ENCODE measurements around the gene KRT10.
A peak's percentile ranks its signal among the peaks of the same experiment; 100 is the strongest.

KRT10 gene

DNA sequence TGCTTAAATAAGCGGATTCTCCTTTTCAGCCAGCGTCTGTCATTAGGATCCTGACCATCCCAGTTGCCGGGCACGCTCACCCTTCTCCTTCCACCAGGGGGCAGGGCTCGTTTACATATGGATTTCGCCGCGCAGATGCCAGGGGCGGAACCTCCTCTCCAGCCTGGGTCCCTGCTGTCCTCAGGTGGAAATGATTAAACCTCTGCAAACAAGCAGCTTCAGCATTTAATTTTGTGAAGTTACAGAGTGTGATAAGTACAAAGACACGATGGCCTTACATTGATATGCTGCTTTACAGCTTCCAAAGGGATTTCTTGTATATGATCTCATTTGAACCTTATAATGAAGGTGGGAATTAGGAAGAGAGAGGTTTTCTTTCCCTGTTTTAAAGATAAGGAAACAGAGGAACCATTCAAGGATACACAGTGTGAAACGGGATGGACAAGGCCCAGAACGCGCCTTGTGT lies 18.8 kb downstream of the KRT10 start:
- no peak for FAIRE-seq

DNA sequence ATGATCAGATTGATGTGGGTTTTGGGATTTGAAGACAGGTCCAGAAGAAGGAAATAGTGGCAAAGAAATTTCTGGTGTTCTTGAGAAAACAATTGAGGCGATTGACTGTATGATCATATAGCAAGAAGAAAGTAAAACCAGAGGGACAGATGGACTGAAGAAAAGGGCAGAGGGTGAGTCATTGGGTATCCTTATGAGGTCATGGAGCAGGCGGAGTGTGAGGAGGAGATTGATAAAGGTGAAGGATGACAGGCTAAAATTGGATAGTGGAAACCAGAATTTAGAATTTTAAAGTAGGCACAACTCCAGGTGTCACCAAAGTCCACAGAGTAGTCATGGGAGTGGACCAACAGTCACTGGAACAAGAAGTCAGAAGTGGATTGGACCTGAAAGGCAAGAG lies 21.3 kb downstream of the KRT10 start:
- no peak for FAIRE-seq

DNA sequence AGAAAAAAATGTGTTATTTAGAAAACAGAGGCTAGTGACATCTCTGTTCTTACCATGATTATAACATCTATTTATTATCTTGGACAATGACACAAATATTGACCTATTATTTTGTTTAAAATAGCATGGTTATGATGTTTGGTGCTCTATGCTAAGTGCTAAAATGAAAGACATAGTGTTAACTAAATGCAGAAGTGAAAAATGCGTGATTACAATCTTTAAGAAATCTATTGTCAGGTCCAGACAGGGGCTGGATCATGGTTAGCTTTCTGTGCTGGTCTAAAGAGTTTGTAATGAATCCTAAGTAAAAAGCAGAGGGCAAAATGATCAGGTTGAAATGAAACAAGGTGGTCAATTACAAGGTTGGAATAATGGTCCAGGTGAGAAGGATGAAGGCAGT lies 22.0 kb downstream of the KRT10 start:
- FAIRE-seq, result no peak

DNA sequence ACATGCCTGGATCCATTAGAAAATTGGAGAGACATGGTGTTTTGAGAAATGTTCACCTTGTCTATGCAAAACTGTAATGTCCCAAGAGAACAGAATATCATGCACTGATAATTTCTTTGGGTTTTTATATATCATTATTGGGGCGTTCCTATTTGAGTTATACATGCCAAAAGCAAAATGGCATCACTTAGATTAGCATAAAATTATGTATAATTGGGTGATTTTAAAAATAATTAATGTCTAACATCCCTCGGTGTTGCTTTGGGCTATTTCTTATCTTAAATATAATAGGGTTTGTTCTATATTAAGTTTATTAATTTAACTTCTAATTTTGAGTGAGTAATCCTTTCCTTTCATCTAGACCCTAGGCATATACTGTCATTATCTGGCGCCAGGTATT lies 22.6 kb downstream of the KRT10 start, which contains the start of gene KRT28:
KRT28 (minus strand) TSS at position 101 of the 400 bp plus-strand sequence; CDS start at position 35, 66 bp downstream.
- no peak for FAIRE-seq

DNA sequence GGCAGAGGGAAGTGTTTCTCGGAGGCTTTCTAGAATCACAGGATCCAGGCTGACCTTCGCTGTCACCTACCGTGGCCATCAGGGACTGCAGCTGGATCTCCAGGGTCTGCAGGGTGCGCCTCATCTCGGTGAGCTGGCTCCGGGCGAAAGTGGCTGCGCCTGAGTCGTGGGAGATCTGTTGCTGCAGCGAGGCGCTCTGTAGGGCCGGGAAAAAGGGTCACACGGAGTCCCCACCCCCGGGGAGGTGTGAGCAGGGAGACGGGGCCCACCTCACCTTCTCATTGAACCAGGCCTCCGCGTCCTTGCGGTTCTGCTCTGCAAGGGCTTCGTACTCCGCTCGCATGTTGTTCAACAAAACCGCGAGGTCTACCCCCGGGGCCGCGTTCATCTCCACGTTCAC lies 25.6 kb downstream of the KRT10 start:
- FAIRE-seq, result no peak

DNA sequence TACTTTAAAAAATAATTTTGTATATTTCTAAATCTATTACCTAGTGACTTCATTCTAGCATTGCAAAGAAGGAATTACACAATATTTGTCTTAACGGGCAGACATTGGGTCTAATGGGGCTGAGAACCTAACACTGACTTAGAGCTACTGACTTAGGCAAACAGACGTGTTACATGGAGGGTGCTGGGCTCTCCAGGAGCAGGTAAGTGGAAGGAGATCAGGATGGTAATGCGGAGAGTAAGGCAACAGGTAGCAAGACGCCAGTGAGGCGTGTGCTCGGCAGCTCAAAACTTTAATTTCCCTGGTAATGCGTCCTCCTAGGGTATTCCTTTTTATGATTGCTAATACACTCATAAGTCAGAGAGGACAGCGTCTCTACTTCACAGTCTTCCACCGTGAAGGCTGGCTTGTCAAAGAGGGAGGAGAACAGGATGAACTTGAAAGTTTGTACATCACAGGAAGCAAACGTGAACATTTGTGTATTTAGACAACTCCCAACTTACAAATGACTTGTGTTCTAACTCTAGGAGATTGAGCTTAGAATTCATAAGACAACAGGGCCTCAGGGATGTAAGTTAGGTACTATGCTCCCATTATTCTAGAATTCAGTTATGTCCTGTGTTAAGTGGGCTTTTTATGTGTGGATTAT lies 27.3 kb downstream of the KRT10 start:
- FAIRE-seq, result no peak

DNA sequence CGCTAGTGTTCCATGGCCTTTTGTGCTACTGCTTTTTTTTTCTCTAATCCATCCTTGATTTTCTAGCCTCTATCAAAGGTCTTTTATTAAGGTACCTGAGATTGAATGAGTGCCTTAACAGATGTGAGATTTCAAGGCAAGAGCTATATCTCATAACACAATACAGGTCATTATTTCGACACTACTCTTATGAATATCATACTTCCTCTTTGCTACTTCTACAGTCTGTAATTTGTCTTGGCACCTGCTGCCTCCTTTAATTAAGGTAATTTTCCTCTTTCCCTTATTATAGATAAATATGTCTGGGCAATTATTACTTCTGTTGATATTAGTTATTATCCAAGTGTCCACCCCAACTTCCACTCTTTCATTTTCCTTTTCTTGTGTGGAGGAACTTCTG lies 27.9 kb downstream of the KRT10 start:
- FAIRE-seq, result no peak

DNA sequence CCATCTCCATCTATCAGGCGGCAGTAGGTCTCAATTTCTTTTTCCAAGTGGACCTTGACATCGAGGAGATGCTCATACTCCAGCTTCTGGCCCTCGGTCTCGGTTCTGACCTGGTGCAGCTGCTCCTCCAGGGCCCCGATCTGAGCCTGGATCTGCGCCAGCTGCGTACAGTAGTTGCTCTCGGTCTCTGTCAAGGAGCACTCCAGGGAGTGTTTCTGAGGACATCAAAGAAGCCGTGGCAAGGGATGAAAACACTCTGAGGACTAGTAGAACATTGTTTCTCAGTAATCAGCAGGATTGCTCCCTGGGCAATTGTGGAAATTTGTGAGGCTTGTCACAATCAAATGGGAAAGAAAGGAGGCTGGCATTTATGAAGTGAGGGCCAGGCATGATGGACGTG lies 28.6 kb downstream of the KRT10 start:
- no peak for FAIRE-seq

DNA sequence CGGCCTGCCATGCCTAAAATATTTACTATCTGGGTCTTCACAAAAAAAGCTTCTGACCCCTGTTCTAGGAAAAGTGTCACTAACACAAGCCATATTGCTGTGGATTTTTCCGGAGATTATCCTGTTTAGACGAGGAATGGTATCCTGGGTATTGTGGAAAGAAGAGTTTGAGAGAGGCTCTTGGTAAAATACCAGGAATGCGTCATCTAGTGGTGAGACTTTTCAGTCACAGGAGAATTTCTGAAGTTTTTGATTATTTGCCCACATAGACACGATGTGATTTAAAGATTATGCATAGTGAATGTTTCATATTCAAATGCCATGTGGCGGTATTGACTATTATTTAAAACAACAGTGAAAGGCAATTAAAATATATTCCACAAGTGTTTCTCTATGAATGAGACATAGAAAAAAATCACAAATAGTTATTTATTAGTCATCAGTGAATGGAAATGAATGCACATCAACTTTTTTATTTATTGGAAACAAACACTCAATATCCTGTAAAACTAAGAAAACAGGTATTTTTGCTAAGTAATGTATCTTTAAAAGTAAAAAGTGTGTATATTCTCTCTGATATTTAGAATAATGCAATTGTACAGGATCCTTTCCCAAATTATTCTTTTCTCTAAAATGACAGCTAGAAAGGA lies 30.5 kb downstream of the KRT10 start:
- peak; percentile 75 for FAIRE-seq

DNA sequence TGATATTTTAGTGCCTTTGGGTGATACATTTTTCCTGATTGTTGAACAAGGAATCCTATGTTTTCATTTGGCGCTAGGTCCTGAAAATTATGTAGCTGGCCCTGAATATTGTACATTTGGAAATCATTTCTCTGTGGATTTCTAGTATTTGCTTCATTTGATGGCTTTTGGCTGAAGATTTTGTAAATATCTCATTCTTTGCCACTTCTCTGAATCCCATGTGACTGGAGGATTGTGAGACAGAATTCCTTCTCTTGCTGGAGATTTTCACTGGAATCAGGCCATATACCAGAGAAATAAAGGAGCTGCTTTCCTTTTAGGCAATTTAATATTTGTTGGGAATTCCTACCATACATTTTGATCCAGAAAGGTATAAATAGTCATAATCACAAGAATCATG lies 31.3 kb downstream of the KRT10 start:
- FAIRE-seq, result no peak

DNA sequence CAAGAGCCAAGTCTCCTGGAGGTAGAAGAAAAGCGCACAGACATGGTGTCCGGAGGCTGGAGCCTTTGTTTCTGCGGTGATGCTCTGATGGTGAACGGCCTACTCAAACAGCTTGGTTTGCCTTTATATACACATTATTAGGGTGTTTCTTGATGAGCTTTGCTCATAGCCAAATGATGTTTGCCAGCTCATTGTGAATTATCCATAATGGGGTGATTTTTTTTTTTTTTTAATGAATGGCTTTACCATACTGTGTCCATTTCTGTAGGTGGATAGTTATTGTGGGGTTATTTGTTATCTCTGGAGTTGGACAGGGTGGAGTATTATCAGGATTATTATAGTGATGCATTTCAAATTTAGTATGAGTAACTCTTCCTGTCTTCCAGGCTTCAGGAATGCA lies 40.0 kb downstream of the KRT10 start, which contains the start of gene KRT27:
KRT27 (minus strand) TSS at position 101 of the 400 bp plus-strand sequence; CDS start at position 44, 57 bp downstream.
- FAIRE-seq, result no peak

DNA sequence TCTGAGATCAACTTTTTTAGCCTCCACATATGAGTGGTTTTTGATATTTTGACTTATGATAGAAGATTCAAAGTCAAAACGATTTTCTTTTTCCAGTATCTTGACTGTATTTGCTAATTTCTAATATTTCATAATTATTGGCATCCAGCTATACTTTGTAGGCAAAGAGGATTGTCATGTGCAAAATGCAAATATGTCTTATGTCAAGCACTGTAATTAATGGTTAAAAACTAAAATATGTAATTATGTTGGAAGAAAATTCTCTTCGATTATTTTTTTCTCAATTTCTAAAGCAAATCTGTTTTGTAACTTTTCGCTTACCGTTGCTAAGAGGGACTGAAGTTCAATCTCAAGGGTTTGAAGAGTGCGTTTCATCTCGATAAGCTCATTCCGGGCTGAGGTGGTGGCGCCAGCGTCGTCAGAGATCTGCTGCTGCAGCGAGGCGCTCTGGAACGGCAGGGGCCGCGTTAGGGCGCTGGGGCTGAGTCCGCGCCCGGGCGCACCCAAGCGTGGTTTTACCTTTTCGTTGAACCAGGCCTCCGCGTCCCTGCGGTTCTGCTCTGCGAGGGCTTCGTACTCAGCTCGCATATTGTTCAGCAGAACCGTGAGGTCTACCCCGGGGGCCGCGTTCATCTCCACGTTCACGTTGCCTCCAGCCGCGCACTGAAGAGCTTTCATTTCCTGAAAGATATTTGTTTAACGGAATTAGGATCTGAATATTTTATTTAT lies 43.1 kb downstream of the KRT10 start:
- FAIRE-seq, result no peak

DNA sequence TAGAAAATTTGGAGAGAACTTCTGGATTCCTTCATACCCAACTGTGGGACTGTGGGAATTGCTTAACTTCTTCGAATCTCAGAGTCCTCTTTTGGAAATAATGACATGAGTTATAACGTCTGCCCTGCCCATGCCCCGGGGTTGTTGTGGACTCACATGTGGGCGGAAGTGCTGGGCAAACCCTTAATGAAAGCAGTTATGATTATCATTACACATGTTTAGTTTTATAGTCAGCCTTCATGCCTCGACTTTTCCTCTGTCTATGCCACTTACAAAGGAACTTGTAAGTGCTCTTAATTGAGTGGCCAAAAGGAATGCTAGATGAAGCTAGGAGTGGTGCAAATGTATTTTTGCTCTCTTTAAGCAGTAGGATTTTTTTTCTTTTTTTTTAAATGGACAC lies 44.0 kb downstream of the KRT10 start:
- no peak for FAIRE-seq

DNA sequence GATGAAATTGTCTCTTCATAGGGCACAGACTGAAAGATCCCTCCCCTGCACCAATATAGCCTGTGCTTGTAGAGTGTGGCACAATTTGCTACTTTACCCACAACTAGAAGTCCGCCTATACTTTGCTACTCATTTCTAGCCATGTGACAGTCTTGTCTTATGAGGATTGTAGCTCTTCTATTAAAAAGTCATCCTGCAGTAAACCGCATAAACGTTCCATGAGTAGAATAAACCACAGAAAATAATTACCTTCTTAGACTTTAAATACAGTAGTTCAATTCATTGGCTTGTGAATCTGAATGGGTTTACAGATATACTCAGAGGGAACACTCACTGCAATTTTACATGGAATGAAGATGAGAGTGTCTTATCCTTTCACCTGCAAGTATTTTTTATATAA lies 44.4 kb downstream of the KRT10 start:
- no peak for FAIRE-seq

DNA sequence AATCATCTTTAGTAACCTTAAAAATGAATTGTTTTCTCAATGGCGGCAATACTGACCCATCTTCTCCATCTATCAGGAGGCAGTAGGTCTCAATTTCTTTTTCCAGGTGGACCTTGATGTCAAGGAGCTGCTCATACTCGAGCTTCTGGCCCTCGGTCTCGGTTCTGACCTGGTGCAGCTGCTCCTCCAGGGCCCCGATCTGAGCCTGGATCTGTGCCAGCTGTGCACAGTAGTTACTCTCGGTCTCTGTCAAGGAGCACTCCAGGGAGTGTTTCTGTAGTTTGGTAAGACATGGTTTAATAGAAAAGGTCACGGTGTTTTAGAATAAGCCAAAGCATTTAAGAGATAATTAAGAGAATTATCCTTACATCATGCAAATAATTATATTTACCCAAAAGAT lies 45.0 kb downstream of the KRT10 start:
- no peak for FAIRE-seq

DNA sequence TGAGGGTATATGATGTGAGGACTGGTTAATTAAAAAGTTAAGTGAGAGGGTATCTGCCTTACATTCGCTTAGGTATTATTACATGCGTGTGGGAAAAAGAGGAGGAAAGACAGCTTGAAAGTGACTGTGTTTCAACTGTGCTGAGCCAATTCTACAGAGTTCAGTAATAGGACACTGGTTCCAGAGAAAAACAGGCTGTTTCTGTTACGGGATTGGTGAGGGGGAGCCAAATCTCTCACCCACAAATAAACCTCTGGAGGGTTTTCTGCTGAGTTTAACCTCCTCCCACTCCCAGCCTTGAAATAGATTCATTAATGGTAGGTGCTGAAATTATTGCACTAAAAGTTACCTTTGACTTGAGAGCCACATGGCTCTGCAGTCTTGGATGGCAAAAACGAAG lies 46.5 kb downstream of the KRT10 start:
- no peak for FAIRE-seq

DNA sequence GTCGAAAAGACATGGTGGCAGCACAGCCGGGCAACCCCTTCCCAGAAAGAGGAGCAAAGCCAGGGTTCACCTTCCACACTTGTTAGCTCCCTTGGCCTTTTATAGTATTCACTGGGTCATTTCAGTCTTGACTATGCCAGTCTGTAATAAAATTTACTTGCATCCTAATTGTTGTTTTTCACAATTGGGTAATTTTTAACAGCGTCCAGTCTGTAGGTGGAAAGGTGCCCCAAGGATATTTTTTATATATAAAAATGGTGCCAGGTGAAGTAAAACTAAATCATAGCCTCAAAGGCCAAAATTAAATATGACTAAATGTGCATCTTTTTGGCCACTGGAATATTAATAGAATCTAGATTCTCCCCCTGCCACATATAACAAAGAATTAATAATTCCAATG lies 50.3 kb downstream of the KRT10 start, which contains the start of gene KRT26:
KRT26 (minus strand) TSS at position 101 of the 400 bp plus-strand sequence; CDS start at position 13, 88 bp downstream.
- no peak for FAIRE-seq
